Embryonic facial prominence (tissue), 1 donor: ENCODE data around the gene ARHGAP24.

ENCODE experiments used
- DNase-seq: peaks from one replicate; pipeline ENCODE4 v3.0.0-alpha.2; 2016; ENCODE audit errors: extremely low spot score

ARHGAP24 gene

DNA sequence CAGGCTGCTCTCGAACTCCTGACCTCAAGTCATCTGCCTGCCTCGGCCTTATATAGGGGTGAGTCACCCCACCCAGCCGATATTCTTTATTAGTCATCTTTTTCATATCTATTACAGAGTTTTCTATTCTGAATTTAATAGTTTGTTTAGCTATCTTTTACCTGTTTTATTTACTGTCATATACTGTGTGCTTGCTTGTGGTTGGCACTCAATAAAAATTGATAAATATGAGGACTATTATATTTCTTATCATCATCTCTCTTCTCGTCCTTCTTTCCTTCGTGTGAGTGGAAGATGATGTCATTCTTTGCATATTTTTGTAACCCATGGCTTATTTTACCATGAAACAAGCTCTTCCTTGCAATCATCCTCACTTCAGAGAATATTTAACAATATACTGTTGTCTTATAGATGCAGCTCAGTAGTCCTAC is 265.5 kb downstream of the ARHGAP24 start:
- no peak for DNase-seq

- DNase-seq, result no peak
Measured at GRCh38 chr4:85741381-85741780, 266.4 kb downstream of the ARHGAP24 start.

GRCh38 chr4:85741921-85742591 is 267.1 kb downstream of the ARHGAP24 start:
- DNase-seq, result no peak

DNA sequence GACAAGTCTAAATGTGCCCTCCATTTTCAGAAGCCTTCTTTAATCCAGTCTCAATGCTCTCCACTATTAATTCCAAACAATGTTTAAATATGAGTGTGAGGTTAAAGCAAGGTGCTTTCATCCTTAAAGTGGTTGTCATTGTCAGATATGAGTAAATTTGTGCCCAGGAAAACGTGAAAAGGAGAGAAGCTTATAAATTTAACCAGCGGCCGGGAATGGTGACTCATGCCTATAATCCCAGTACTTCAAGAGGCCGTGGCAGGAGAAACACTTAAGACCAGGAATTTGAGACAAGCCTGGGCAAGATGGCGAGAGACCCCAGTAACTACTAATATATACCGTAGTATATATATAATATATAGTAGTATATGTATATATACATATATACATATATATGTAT is 270.0 kb downstream of the ARHGAP24 start:
- no peak for DNase-seq

- no peak for DNase-seq
Measured at GRCh38 chr4:85745939-85746338, 271.0 kb downstream of the ARHGAP24 start.

GRCh38 chr4:85747882-85748491 is 273.0 kb downstream of the ARHGAP24 start:
- peak; percentile 65 for DNase-seq

GRCh38 chr4:85748654-85749053 is 273.7 kb downstream of the ARHGAP24 start:
- no peak for DNase-seq

GRCh38 chr4:85751866-85752265 is 276.9 kb downstream of the ARHGAP24 start:
- DNase-seq, result no peak

- DNase-seq, result no peak
Measured at GRCh38 chr4:85755285-85755684, 280.3 kb downstream of the ARHGAP24 start.

DNA sequence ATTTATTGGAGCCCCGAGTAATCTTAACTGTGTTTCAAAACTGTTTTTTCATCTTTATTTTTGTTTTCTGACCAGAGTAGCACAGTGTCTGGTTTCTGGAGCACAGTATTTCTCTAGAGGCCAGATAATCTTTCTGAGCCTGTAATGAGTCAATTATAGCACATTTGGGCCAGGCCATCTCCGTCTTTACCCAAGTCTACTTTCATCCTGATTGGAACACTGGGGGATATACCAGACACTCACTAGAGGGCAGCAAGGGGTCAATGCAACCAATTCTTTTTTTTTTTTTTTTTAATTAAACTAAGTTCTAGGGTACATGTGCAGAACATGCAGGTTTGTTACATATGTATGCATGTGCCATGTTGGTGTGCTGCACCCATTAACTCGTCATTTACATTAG is 282.0 kb downstream of the ARHGAP24 start:
- DNase-seq, result no peak

- DNase-seq, result no peak
Measured at GRCh38 chr4:85759388-85759787, 284.4 kb downstream of the ARHGAP24 start.

DNA sequence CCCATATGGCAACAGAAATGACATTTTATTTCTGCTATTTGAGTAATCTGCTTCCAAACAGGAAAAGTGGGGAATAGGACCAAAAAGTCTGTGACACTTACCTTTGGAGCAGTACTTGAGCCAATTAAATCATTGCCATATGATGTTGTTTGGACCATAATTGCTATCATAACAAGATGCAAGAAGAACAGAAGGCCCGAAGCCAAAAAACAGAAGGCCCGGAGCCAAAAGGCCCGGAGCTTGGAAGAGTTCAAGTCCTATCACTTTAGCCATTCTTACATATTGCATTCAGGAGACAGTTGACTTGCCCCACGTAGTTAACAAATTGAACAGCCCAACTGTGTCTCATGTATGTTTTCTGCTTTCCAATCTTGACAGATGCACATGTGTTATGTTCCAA is 285.6 kb downstream of the ARHGAP24 start:
- DNase-seq, result no peak

DNA sequence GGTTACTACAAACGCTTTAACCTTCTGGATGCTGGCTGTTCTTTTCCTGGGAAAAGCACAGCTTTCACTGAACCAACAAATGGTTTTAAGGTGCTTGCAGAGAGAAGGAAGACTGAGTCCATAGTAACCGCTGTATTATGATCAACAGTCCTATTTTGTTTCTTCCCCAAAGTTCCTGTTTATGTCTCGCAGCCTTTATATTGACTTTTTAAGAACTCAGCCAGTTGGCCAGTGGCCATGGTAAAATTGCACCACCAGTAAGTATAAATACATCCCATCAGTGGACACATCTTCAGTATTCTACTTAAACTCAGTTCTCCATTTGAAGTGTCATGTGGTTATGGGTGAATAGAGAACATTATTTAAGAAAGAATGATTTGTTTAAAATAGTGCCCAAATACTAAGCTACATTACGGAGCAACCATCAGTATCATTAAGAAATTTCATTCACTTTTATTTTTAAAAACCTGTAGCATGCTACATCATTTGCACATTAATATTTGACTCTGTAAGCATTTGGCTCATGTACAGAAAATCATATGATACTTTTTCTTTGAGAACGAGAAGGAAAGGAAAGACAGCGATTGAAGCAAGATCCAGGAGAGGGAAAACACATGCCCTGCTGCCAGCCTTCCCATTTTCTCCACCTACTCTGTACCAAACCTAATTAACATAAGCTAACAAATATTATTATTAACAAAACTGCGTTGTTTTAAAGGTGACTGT is 287.0 kb downstream of the ARHGAP24 start:
- DNase-seq, result peak; percentile 51

GRCh38 chr4:85762529-85762871 is 287.6 kb downstream of the ARHGAP24 start:
- no peak for DNase-seq

DNA sequence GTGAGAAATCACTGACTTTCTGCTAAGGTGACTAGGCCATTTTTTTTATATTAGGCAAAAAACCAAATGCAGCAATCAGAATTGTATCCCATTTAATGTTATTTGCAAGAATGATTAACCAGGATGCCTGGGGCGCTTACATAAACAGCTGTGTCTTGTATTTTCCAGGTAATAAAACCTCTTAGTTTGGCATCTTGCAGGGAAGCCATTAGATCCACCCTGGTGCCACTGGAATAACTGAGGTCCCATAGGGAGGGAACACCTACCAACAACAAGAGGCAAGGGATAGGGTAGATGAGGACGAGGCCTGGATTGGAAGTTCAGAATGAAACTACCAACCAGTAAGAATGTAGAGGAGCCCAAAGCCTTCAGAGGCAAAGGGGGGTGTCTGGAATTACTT is 288.3 kb downstream of the ARHGAP24 start:
- DNase-seq, result no peak

- DNase-seq, result no peak
Measured at GRCh38 chr4:85767649-85768048, 292.7 kb downstream of the ARHGAP24 start.

DNA sequence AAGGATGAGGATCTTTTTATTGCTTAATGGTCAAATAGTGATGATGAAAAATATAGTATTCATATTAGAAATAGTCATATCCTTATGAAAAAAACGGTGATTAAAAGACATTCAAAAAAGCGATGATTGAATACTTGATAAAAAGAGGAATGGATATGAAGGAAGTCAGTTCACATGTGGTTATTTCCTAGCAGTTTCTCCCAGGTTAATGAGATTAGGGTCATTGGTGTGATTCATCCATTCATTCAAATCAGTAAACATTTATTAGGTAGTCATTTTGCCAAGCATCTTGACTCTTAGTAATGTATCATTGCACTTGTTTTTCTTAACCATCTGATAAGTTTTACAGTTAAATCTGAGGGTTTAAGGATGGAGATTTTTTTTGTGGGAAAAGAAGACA is 294.1 kb downstream of the ARHGAP24 start:
- DNase-seq, result no peak

- no peak for DNase-seq
Measured at GRCh38 chr4:85772470-85772869, 297.5 kb downstream of the ARHGAP24 start.

DNA sequence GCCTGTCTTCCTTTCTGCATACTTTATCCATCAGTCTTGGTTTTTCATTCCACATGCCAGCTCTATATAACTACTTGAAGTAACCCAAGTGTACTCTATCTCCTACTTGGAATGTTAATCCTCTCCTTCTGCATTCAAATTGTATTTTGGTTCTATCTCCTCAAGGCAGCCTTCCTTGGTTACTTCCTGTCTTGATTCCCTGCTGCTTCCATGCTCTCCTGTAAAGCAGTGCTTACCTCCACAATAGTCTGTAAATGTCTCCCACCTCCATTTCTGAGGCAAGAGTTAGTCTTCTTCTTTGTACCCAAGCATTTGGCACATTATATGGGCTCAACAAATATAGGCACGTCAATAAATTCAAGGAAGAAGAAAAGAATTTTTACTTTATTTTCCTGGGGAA is 298.4 kb downstream of the ARHGAP24 start:
- DNase-seq, result no peak

GRCh38 chr4:85774000-85774399 is 299.1 kb downstream of the ARHGAP24 start:
- no peak for DNase-seq

GRCh38 chr4:85774489-85774888 is 299.5 kb downstream of the ARHGAP24 start:
- DNase-seq, result no peak

DNA sequence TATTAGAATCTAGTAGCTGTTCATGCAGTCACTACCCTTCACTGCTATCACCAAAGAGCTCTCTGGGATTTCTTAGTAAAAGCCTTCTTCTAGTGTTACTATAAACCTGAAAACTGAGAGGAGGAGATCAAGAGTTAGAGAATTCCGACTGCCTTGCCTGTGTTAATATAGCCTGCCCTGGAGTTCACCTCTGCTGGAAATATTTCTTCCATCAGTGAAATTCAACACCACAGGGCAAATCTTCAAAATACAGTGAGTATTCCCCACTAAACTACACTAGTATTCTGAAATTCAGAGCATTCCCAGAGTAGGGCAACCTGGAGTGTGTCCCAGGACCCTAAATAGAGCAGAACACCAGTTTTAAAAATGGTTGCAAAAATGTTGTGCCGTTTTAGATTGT is 301.1 kb downstream of the ARHGAP24 start:
- DNase-seq, result no peak

GRCh38 chr4:85776579-85776978 is 301.6 kb downstream of the ARHGAP24 start:
- no peak for DNase-seq
